ENCODE measurements around the gene ZNF511.
A peak's percentile ranks its signal among the peaks of the same experiment; 100 is the strongest.

ZNF511 gene

DNA sequence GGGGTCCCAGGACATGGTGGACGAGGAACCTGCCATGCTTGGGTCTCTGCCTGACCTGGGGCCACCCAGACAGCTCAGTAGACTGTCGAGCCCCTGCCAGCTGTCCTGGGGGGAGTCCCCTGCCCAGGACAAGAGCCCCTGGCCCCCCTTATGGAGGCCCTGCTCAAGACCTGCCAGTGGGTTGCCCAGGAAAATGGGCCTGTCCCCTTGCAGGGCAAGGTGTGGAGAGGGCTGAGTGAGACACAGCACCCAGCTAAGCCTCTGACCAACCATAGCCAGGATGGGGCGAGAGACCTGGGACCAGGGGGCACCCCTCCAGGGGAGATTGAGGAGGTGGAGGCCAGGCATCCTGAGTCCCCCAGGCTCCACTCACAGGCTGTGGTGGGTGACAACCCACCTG, 47.3 kb downstream of the ZNF511 start:
- no peak for DNase-seq

DNA sequence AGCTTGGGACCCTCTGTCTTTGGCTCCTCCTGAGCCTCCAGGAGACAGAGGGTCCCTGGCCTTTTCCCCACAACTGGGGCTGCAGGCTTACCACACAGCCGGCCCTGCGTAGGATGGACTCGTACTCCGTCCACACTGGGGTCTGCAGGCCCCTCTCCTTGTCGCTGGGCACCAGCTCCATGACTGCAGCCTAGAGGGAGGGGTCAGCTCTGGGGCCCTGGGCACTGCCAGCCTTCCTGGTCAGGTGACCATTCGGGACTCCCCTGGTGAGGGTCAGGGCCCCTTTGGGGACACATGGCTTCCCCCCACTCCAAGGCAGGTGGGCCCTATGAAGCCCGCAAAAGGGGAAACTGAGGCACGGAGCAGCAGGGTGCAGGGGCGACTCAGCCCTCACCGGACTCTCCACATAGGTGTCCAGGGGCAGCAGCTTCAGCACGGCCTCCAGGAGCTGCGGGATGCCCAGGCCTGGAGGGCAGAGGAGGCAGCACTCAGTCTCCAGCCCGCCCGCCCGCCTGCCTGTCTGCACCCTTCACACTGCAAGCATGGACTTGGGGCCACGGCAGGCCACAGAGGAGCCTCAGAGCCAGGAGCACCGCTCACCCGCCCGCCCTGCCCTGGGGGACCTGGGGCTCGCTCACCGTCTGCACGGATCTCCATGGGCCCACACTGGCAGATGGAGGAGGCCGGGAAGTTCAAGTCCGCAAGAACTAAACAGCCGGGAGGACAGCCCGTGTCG, 48.0 kb downstream of the ZNF511 start:
- no peak for DNase-seq

DNA sequence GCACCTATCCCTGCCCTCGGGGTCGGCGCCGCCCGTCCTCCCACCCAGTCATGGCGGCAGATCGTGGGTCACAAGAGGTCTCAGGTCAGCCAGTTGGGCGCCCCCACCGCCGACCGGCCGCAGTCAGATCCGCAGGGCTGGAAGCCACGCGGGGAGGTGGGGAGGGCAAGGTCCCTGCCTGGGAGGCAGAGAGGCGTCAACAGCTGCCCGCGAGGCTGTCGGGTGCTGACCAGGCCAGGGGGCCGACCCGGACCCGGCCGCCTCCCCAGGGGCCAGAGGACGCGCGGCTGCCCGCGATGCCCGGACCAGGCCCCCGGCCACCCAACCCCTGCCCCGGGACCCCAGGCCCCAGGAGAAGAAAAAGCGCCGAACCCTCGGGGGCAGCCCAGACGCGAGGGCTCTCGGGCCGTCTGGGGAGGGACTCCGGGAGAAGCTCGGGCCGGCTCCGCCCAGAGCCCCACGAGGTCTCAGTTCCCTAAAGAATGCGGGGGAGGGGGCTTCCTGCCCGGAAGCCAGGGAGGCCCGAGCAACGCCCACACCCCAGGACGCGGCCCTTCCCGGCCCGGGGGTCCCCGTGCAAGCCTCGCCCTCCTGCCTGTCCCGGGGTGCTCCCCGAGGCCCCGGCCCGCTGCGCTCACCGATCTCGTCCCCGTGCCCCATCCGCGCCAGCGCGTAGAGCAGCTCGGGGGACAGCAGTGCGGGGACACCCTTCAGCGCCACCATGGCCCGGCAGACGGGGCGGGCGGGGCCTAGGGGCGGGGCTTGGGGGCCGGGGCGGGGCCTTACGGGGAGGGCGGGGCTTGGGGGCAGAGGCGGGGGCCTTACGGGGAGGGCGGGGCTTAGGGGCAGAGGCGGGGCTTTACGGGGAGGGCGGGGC, 48.8 kb downstream of the ZNF511 start, which contains the start of gene FUOM:
FUOM (minus strand) TSS at position 735 of the 877 bp plus-strand sequence; CDS start at position 723, 12 bp downstream.
- peak; percentile 61 for DNase-seq

DNA sequence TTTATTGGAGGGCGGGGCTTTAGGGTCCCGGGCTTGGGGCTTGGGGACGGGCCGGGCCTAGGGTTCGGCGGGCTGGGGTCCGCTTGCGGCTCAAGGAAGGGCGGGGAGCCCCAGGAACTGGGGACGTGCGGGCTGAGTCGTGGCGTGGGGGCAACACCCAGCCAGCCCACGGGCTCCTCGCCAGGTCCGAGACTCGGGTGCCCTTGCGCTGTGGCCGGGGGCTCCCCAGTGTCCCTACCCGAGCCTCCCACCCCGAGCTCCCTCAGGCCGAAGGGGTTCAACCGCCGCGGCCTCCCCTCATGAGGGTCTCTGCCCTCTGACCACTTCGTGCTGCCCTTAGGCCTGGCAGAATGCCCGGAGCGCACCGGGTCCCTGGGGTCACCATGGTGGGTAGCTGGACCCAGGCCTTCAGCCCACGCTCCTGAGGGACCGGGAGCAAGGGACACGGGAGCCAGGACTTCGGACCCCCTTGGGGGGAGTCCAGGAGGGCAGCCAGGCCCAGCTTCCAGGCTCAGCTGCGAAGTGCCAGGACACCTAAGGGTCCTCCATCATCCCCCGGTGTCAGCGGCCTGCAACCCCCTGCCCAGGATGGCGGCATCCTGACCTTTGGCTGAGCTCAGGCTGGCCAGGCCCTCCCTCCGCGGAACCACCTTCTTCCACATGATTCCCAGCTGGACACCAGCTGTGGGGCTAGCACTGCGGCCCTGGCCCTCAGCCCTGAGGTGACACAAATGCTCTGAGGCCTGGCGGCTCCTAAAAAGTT, 49.6 kb downstream of the ZNF511 start:
- DNase-seq = no peak

DNA sequence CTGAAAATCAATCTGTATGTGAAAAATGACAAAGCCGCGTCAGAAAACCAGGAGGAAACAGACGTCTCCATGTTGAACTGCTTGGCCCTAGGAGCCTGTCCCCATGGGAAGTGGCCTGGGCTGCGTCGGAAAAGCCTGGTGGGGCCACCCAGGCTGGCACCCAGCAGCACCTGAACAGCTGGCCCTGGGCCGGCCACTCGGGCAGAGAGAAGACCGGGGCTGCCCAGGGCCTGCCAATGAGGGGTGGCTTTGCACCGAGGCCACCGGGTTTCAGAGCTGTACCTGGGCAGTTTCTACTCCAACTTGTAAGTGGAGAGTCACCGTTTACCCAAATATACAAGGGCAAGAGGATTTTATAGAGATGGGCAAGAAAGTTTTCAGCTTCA, 50.2 kb downstream of the ZNF511 start:
- no peak for DNase-seq

DNA sequence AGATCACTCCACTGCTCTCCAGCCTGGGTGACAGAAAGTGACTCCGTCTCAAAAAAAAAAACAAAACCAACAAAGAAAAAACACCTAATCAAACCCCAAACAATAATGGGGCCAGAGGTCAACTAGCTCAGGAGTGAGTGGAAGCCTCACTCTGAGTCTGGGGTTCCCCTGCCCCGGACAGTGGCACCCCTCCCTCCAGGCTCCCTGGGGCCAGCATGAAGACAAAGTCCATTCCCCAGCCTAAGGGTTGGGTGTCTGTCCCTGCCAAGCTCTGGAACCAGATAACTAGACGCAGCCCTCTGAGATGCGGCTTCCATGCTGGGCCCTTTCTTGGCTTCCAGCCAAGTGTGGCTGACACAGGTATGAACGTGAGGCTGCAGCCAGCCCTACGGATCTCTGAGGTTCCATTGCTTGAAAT, 50.8 kb downstream of the ZNF511 start:
- no peak for DNase-seq

DNA sequence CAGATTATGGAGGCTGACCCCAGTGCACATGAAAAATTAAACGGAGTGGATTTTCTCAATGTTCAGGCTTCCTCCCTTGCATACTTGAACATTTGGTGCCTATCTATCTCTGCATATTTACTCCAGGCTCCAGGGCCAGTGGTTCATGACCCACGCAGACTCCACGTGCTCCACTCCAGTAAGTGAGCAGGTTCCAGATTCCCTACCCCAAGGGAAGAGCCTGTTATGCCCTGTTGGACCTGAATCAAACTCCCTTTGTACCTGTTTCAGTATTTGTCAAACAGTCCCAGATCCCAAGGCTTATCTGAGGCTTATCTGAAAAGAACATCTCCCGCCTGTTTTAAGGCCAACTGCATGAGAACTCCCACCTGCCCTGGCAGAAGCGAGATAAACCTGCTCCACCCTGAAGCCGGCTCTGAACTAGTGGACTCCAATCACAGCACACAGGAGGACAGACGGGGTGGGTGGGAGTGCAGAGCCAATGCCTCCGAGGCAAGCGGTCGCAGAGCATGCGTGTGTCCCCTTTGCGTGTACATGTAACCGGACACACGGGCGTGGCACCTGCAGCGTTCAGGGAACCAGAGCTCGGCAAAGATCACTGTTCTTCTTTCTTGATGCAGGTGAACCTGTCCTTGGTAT, 51.4 kb downstream of the ZNF511 start:
- DNase-seq = no peak

DNA sequence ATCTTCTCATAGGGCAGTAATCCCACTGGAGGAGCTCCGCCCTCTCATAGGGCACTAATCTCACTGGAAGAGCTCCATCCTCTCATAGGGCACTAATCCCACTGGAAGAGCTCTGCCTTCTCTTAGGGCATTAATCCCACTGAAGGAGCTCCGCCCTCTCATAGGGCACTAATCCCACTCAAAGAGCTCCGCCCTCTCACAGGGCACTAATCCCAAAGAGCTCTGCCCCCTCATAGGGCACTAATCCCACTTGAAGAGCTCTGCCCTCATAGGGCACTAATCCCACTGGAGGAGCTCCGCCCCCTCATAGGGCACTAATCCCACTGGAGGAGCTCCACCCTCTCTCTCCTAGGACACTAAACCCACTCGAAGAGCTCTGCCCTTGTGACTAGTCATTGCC, 52.5 kb downstream of the ZNF511 start:
- no peak for DNase-seq

DNA sequence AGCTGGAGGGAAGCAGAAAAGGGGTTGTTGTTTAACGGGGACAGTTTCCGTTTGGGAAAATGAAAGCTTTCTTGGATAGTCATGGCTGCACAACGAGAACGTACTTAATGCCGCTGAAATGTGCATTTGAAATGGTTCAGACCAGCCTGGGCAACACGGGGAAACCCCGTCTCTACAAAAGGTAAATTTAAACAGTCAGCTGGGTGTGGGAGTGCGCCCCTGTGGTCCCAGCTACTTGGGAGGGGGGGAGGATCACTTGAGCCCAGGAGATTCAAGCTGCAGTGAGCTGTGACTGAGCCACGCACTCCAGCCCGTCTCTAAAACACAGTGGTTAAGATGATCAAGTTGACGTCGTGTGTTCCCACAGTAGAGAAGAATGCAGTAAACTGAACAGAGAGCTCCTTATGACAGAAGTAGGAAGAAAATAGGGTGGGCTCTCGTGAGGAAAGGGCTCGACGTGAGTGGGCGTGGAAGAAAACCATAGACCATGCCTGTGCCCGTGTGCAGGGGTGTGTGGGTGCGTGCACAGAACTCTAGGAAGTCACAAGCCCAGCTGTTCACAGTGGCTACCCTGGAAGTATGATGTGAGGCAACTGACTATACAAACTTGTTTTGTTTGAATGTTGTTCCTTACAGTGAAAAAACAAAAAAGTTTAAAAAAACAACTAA, 53.2 kb downstream of the ZNF511 start:
- no peak for DNase-seq
